Nephron (organoid): Measurements from ENCODE around the gene CCDC169.

Experiments
- H3K27ac Mint-ChIP-seq, 3 experiments: 2 replicates each; pipeline ENCODE4 v1.8.0; 2020; ENCODE audit warnings: mixed read lengths in 3 of 3, mild to moderate bottlenecking in 2 of 3, moderate library complexity in 1 of 3
- H3K27me3 Mint-ChIP-seq: 2 replicates; pipeline ENCODE4 v1.8.0; 2021; ENCODE audit warnings: low read depth, mild to moderate bottlenecking, moderate library complexity, mixed read lengths
- H3K36me3 Mint-ChIP-seq: 2 replicates; pipeline ENCODE4 v1.8.0; 2020; ENCODE audit warnings: low read depth, mixed read lengths
- H3K4me1 Mint-ChIP-seq: 2 replicates; pipeline ENCODE4 v1.8.0; 2020; ENCODE audit warnings: mixed read lengths
- H3K4me3 Mint-ChIP-seq, 3 experiments: 2 replicates each; pipeline ENCODE4 v1.8.0; 2020; ENCODE audit warnings: mild to moderate bottlenecking in 3 of 3, mixed read lengths in 3 of 3, moderate library complexity in 2 of 3
- H3K9me3 Mint-ChIP-seq: 2 replicates; pipeline ENCODE4 v1.8.0; 2020; ENCODE audit warnings: mixed read lengths
- CTCF ChIP-seq, 3 experiments: fragments of 200-600 bp; sonication (generic); IDR thresholded peaks; one replicate each; pipeline ENCODE4 v1.5.0; 2021; ENCODE audit warnings: antibody characterized with exemption in 3 of 3; ENCODE audit not compliant: unreplicated experiment in 3 of 3

CCDC169 gene

DNA sequence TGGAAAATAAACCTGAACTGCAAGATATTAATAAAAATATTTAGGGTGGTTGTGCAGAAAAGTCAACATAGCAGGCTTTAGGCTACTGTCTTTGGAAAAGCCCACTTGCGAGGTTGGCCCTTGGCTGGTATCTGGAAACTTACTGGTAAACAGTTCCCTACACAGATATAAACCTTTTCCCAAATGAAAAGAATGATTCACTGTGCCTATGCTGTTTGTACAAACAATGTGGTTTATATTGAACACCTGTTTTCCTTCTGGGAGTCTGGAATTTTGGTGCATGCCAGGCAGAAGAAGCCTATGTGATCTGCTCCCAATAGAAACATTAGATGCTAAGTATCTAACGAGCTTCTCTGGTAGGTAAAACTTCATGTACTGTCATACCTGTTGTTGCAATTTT, 53.5 kb downstream of the CCDC169 start:
- H3K36me3 Mint-ChIP-seq, result peaks cover 15% of the 10 kb centered on the region
- H3K9me3 Mint-ChIP-seq, result peaks cover 13% of the 10 kb centered on the region
- H3K4me3 Mint-ChIP-seq, result no peak overlapping the region
- no peaks in the 10 kb centered on the region for H3K27me3 Mint-ChIP-seq
- H3K4me1 Mint-ChIP-seq, result no peaks in the 10 kb centered on the region
- no peak overlapping the region for H3K27ac Mint-ChIP-seq
- no peak for TF ChIP-seq CTCF (IDR thresholded peaks at IDR 0.05; ENCODE audit: unreplicated experiment in 3 of 3)

- Mint-ChIP-seq H3K27me3 (no peaks in the 10 kb centered on the region), H3K4me3 (no peak overlapping the region), H3K27ac (no peak overlapping the region), H3K36me3 (peaks cover 15% of the 10 kb centered on the region), H3K9me3 (peaks cover 13% of the 10 kb centered on the region), H3K4me1 (no peaks in the 10 kb centered on the region)
- TF ChIP-seq CTCF (IDR thresholded peaks at IDR 0.05; ENCODE audit: unreplicated experiment in 3 of 3), result no peak
These were observed 54.9 kb downstream of the CCDC169 start for GRCh38 chr13:36242761-36243160.

DNA sequence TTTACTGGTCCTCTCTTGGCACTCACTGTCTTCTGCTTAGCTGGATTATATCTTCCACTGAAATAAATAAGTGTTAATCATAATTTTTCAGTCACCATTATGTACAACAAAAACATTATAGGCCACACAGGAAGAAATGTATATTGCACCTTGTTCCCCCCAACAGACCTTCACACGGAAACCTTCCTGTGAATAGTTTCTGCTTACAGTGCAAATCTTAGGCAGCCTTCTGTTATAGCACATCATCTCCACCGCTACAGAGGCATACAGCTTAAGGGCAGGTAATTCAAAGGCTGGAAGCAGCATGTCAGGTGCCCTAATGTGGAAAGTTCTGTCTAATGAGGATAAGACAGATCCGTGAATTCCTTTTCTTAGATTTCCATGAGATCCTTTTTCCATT, 66.4 kb downstream of the CCDC169 start:
- Mint-ChIP-seq H3K4me3 (no peak overlapping the region), H3K36me3 (peaks cover 13% of the 10 kb centered on the region), H3K27me3 (no peaks in the 10 kb centered on the region), H3K9me3 (peaks cover 30% of the 10 kb centered on the region), H3K27ac (no peak overlapping the region), H3K4me1 (no peaks in the 10 kb centered on the region)
- no peak for TF ChIP-seq CTCF (IDR thresholded peaks at IDR 0.05; ENCODE audit: unreplicated experiment in 3 of 3)

GRCh38 chr13:36224730-36225129, 72.9 kb downstream of the CCDC169 start:
- Mint-ChIP-seq H3K4me3 (no peak overlapping the region), H3K9me3 (peaks cover 25% of the 10 kb centered on the region), H3K27ac (no peak overlapping the region), H3K36me3 (peaks cover 8% of the 10 kb centered on the region), H3K4me1 (peaks cover 10% of the 10 kb centered on the region), H3K27me3 (no peaks in the 10 kb centered on the region)
- TF ChIP-seq CTCF (IDR thresholded peaks at IDR 0.05; ENCODE audit: unreplicated experiment in 3 of 3), result no peak

GRCh38 chr13:36219883-36220282, 77.7 kb downstream of the CCDC169 start:
- Mint-ChIP-seq H3K27me3 (peaks cover 4% of the 10 kb centered on the region), H3K9me3 (peaks cover 26% of the 10 kb centered on the region), H3K27ac (no peak overlapping the region), H3K36me3 (peaks cover 4% of the 10 kb centered on the region), H3K4me1 (peaks cover 15% of the 10 kb centered on the region), H3K4me3 (no peak overlapping the region)
- no peak for TF ChIP-seq CTCF (IDR thresholded peaks at IDR 0.05; ENCODE audit: unreplicated experiment in 3 of 3)

GRCh38 chr13:36217456-36217855, 80.2 kb downstream of the CCDC169 start:
- Mint-ChIP-seq H3K27me3 (peaks cover 8% of the 10 kb centered on the region), H3K4me3 (no peak overlapping the region), H3K27ac (peak overlapping the region in 1 of 3 experiments; percentile 46), H3K36me3 (no peaks in the 10 kb centered on the region), H3K9me3 (peaks cover 14% of the 10 kb centered on the region), H3K4me1 (peaks cover 23% of the 10 kb centered on the region)
- no peak for TF ChIP-seq CTCF (IDR thresholded peaks at IDR 0.05; ENCODE audit: unreplicated experiment in 3 of 3)
